ENCODE data around the gene DNTTIP2. TPM values are rescaled to one million over a fixed set of nuclear protein-coding genes. Genes with fewer than 3 reads are reported as not detected.
A peak's percentile ranks its signal among the peaks of the same experiment; 100 is the strongest.

The DNTTIP2 gene
- total and polyA plus RNA-seq, 9 of the 15 experiments (the other 6 are each of a cell fraction or from before 2014, with no cell fraction given) = 50.4 to 138 (median 97.0) TPM

DNA sequence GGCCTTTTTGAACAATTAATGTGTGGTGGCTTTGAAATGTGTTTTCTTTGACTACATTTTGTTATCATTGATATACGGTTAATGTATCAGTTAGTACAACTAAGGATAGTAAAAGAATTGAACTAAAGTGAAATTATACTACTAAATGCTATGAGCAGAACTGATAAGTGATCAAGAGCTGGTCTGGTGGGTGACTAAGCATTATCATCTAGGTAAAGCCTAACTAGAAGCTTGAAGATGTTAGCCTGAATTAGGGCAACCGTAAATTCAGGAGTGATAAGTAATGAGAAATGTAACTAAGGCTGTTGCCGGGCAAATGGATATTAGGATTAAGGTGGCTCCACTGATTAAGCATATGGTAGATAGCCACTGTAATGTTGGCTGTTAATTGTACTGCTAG, 46.2 kb upstream of the DNTTIP2 start (continued):
- TF ChIP-seq, protein P1, sequence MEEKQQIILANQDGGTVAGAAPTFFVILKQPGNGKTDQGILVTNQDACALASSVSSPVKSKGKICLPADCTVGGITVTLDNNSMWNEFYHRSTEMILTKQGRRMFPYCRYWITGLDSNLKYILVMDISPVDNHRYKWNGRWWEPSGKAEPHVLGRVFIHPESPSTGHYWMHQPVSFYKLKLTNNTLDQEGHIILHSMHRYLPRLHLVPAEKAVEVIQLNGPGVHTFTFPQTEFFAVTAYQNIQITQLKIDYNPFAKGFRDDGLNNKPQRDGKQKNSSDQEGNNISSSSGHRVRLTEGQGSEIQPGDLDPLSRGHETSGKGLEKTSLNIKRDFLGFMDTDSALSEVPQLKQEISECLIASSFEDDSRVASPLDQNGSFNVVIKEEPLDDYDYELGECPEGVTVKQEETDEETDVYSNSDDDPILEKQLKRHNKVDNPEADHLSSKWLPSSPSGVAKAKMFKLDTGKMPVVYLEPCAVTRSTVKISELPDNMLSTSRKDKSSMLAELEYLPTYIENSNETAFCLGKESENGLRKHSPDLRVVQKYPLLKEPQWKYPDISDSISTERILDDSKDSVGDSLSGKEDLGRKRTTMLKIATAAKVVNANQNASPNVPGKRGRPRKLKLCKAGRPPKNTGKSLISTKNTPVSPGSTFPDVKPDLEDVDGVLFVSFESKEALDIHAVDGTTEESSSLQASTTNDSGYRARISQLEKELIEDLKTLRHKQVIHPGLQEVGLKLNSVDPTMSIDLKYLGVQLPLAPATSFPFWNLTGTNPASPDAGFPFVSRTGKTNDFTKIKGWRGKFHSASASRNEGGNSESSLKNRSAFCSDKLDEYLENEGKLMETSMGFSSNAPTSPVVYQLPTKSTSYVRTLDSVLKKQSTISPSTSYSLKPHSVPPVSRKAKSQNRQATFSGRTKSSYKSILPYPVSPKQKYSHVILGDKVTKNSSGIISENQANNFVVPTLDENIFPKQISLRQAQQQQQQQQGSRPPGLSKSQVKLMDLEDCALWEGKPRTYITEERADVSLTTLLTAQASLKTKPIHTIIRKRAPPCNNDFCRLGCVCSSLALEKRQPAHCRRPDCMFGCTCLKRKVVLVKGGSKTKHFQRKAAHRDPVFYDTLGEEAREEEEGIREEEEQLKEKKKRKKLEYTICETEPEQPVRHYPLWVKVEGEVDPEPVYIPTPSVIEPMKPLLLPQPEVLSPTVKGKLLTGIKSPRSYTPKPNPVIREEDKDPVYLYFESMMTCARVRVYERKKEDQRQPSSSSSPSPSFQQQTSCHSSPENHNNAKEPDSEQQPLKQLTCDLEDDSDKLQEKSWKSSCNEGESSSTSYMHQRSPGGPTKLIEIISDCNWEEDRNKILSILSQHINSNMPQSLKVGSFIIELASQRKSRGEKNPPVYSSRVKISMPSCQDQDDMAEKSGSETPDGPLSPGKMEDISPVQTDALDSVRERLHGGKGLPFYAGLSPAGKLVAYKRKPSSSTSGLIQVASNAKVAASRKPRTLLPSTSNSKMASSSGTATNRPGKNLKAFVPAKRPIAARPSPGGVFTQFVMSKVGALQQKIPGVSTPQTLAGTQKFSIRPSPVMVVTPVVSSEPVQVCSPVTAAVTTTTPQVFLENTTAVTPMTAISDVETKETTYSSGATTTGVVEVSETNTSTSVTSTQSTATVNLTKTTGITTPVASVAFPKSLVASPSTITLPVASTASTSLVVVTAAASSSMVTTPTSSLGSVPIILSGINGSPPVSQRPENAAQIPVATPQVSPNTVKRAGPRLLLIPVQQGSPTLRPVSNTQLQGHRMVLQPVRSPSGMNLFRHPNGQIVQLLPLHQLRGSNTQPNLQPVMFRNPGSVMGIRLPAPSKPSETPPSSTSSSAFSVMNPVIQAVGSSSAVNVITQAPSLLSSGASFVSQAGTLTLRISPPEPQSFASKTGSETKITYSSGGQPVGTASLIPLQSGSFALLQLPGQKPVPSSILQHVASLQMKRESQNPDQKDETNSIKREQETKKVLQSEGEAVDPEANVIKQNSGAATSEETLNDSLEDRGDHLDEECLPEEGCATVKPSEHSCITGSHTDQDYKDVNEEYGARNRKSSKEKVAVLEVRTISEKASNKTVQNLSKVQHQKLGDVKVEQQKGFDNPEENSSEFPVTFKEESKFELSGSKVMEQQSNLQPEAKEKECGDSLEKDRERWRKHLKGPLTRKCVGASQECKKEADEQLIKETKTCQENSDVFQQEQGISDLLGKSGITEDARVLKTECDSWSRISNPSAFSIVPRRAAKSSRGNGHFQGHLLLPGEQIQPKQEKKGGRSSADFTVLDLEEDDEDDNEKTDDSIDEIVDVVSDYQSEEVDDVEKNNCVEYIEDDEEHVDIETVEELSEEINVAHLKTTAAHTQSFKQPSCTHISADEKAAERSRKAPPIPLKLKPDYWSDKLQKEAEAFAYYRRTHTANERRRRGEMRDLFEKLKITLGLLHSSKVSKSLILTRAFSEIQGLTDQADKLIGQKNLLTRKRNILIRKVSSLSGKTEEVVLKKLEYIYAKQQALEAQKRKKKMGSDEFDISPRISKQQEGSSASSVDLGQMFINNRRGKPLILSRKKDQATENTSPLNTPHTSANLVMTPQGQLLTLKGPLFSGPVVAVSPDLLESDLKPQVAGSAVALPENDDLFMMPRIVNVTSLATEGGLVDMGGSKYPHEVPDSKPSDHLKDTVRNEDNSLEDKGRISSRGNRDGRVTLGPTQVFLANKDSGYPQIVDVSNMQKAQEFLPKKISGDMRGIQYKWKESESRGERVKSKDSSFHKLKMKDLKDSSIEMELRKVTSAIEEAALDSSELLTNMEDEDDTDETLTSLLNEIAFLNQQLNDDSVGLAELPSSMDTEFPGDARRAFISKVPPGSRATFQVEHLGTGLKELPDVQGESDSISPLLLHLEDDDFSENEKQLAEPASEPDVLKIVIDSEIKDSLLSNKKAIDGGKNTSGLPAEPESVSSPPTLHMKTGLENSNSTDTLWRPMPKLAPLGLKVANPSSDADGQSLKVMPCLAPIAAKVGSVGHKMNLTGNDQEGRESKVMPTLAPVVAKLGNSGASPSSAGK (IDR thresholded peaks at IDR 0.05) = no peak
- TF ChIP-seq PURB (CRISPR knock-in tag; IDR thresholded peaks at IDR 0.05; ENCODE audit: low read depth) (no peak), ZNF224 (CRISPR knock-in tag; IDR thresholded peaks at IDR 0.05) (no peak), HIVEP1 (CRISPR knock-in tag; IDR thresholded peaks at IDR 0.05) (no peak), POLR2G (IDR thresholded peaks at IDR 0.05; ENCODE audit: low read depth, low read length) (no peak), ZNF316 (IDR thresholded peaks at IDR 0.05) (no peak)
- TF ChIP-seq, protein P2, sequence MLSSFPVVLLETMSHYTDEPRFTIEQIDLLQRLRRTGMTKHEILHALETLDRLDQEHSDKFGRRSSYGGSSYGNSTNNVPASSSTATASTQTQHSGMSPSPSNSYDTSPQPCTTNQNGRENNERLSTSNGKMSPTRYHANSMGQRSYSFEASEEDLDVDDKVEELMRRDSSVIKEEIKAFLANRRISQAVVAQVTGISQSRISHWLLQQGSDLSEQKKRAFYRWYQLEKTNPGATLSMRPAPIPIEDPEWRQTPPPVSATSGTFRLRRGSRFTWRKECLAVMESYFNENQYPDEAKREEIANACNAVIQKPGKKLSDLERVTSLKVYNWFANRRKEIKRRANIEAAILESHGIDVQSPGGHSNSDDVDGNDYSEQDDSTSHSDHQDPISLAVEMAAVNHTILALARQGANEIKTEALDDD (IDR thresholded peaks at IDR 0.05) = peak; percentile 82

Measured in K562 (cell line).